ENCODE results near the gene FGF14.

- TF ChIP-seq CTCF (IDR thresholded peaks at IDR 0.05) = no peak
- TF ChIP-seq POLR2A (IDR thresholded peaks at IDR 0.05) = no peak
Measured at GRCh38 chr13:102302534-102302933, 99.3 kb downstream of the FGF14 start.

Data from Peyer's patch (tissue), 4 donors.